ENCODE results near the gene PCOLCE2. TPM values are rescaled to one million over a fixed set of nuclear protein-coding genes. Genes with fewer than 3 reads are reported as not detected.

The PCOLCE2 gene
- total and polyA plus RNA-seq, 10 of the 15 experiments (the other 5 are each of a cell fraction or from before 2014, with no cell fraction given), result 0.11 to 7.6 (median 0.40) TPM

DNA sequence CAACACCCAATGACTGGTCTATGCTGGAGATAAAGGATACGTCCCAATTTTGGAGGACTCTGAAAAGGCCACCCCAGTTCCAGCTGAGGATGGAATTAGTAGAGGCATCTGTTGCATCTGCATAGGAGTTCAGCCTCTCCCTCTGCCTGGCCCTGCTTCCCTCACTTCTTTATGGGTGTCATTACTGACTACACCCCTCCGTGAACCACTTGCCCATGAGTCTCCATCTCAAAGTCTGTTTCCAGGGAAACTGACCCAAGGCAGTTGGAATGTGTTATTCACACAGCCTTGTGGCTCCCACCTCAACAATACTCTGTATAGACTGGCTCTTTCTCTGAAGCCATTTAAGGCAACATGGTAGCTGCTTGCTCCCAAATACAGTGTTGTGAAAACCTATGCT is 21.4 kb upstream of the PCOLCE2 start (continued):
- TF ChIP-seq, protein P1, sequence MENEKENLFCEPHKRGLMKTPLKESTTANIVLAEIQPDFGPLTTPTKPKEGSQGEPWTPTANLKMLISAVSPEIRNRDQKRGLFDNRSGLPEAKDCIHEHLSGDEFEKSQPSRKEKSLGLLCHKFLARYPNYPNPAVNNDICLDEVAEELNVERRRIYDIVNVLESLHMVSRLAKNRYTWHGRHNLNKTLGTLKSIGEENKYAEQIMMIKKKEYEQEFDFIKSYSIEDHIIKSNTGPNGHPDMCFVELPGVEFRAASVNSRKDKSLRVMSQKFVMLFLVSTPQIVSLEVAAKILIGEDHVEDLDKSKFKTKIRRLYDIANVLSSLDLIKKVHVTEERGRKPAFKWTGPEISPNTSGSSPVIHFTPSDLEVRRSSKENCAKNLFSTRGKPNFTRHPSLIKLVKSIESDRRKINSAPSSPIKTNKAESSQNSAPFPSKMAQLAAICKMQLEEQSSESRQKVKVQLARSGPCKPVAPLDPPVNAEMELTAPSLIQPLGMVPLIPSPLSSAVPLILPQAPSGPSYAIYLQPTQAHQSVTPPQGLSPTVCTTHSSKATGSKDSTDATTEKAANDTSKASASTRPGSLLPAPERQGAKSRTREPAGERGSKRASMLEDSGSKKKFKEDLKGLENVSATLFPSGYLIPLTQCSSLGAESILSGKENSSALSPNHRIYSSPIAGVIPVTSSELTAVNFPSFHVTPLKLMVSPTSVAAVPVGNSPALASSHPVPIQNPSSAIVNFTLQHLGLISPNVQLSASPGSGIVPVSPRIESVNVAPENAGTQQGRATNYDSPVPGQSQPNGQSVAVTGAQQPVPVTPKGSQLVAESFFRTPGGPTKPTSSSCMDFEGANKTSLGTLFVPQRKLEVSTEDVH (IDR thresholded peaks at IDR 0.05; ENCODE audit: low read depth, partially characterized antibody), result no peak
- TF ChIP-seq CBFB (IDR thresholded peaks at IDR 0.05; ENCODE audit: low read depth) (no peak), SREBF2 (IDR thresholded peaks at IDR 0.05; ENCODE audit: low read length) (no peak)

DNA sequence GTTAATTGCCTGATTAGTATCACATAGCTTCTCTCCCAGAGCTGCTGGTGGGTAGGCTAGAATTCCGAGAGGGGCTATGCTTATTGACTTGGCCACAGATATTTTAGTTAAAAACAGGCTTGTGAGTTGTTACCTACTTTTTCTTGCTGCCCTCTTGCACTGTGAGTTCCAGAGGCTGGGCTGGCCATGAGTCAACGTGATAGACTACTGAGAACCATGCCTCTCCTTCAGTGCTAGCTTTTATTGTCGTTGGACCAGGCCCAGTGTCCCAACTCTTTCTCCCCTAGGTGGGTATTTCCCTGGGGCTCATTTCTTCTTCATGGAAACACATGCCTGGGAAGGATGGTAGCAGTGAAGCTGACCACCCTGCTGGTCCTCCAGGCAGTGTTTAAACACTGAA is 20.4 kb upstream of the PCOLCE2 start:
- DNase-seq (ENCODE audit: low read depth, low spot score), result no peak
- no peaks in the 10 kb centered on the region for H4K20me1 ChIP-seq (ENCODE audit: control insufficient read depth, insufficient read depth)
- SMC1A ChIA-PET (ENCODE audit: uncharacterized antibody, unreplicated experiment), result interaction anchor here (0.6 kb wide), 1 partner anchor 327 kb away, joined by 3 read pairs; no protein-coding TSS in a partner anchor
- H3K9me3 ChIP-seq (replicated peaks; ENCODE audit: control insufficient read depth, insufficient read depth, low read length), result no peaks in the 10 kb centered on the region; the same call in 2 of the 3 replicates
- H3K4me3 ChIP-seq, result no peak overlapping the region
- BruUV-seq (replicated peaks), result no TSS peak
- FAIRE-seq, result no peak
- no peak overlapping the region for H2AFZ ChIP-seq (ENCODE audit: control insufficient read depth, low read depth, low read length)
- H3K9ac ChIP-seq (ENCODE audit: control insufficient read depth, insufficient read depth, low read length), result no peak overlapping the region
- 2% methylated on average over 3 of the region's 3 CpGs for WGBS (ENCODE audit: insufficient coverage, insufficient replicate concordance, low lambda C conversion rate, missing lambda C conversion rate)
- intact Hi-C loops (cut with micrococcal nuclease; ENCODE audit: unreplicated experiment), result loop anchor here (10.0 kb wide), 1 partner anchor 324 kb away; no protein-coding TSS in a partner anchor
- H3K27me3 ChIP-seq (replicated peaks in 1 of 2; ENCODE audit: control insufficient read depth in 2 of 2, insufficient read depth in 2 of 2, low read length in 1 of 2), result no peaks in the 10 kb centered on the region; a peak in 1 of 4 replicates
- no peak overlapping the region for H3K4me2 ChIP-seq (ENCODE audit: control insufficient read depth, insufficient read depth)
- RAD21 ChIA-PET (ENCODE audit: unreplicated experiment), result no interaction called here
- peaks cover 6% of the 10 kb centered on the region for H3K4me1 ChIP-seq (ENCODE audit: control insufficient read depth, insufficient read depth, low read length)
- CTCF ChIA-PET, result no interaction called here
- POLR2A ChIA-PET, result no interaction called here
- H3K27ac ChIP-seq (ENCODE audit: control insufficient read depth, insufficient read depth), result no peak overlapping the region
- no peaks in the 10 kb centered on the region for H3K79me2 ChIP-seq (ENCODE audit: control insufficient read depth, insufficient read depth, low read length)
- ATAC-seq, result no peak
- no peak for TF ChIP-seq TAF1 (IDR thresholded peaks at IDR 0.05; ENCODE audit: borderline replicate concordance, low read depth, low read length)
- no peak for TF ChIP-seq RCOR1 (conservative IDR thresholded peaks at IDR 0.05; ENCODE audit: low read depth, low read length)
- no peak for TF ChIP-seq MYB (IDR thresholded peaks at IDR 0.05; ENCODE audit: borderline replicate concordance, low read depth, low read length)
- TF ChIP-seq, protein P2, sequence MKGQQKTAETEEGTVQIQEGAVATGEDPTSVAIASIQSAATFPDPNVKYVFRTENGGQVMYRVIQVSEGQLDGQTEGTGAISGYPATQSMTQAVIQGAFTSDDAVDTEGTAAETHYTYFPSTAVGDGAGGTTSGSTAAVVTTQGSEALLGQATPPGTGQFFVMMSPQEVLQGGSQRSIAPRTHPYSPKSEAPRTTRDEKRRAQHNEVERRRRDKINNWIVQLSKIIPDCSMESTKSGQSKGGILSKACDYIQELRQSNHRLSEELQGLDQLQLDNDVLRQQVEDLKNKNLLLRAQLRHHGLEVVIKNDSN (IDR thresholded peaks at IDR 0.05; ENCODE audit: borderline replicate concordance, extremely low read length, insufficient read depth, low read depth, low read length), result no peak
- in situ Hi-C loops (cut with MboI), result no loop called here
- no peaks in the 10 kb centered on the region for H3K36me3 ChIP-seq (ENCODE audit: control insufficient read depth in 2 of 2, insufficient read depth in 2 of 2, low read length in 1 of 2)

Measured in GM12878 (cell line).